Measurements from ENCODE around the gene PSMB10.
A peak's percentile ranks its signal among the peaks of the same experiment; 100 is the strongest.
"Not testable (repeated sequence)": the region's sequence is repeated elsewhere in the genome, so short reads cannot be mapped to it uniquely, and the experiment has no call there.

PSMB10 gene

GRCh38 chr16:67941469-67942199 lies 5.0 kb upstream of the PSMB10 start:
- no peak for DNase-seq

GRCh38 chr16:67940446-67941089 lies 3.9 kb upstream of the PSMB10 start:
- DNase-seq = no peak

- DNase-seq = peak in 2 of 4 experiments; percentile 14 to 36
Observed at GRCh38 chr16:67939507-67940445, 3.1 kb upstream of the PSMB10 start.

GRCh38 chr16:67937713-67938112 lies 1.1 kb upstream of the PSMB10 start:
- DNase-seq = not testable (repeated sequence)

- peak in 1 of 4 experiments; percentile 60 for DNase-seq
Observed at GRCh38 chr16:67936880-67937605, 393 bp upstream of the PSMB10 start.

- peak; percentile 61 to 91 (median 78) for DNase-seq
Observed at GRCh38 chr16:67935402-67936123, 1.1 kb downstream of the PSMB10 start.

GRCh38 chr16:67935101-67935401 lies 1.6 kb downstream of the PSMB10 start:
- DNase-seq = no peak

GRCh38 chr16:67934306-67935100 lies 2.1 kb downstream of the PSMB10 start:
- DNase-seq = no peak

GRCh38 chr16:67933805-67934204 lies 2.8 kb downstream of the PSMB10 start:
- DNase-seq = no peak

- DNase-seq = no peak
Observed at GRCh38 chr16:67932462-67932840, 4.2 kb downstream of the PSMB10 start.

- no peak for DNase-seq
Observed at GRCh38 chr16:67931712-67932461, 4.8 kb downstream of the PSMB10 start, which contains the start of gene CTRL. Gene CTRL (minus strand): TSS chr16:67931862. CDS start chr16:67931852, 10 bp downstream.

GRCh38 chr16:67930678-67931211 lies 5.9 kb downstream of the PSMB10 start:
- no peak for DNase-seq

GRCh38 chr16:67930191-67930590 lies 6.5 kb downstream of the PSMB10 start:
- no peak for DNase-seq

- DNase-seq = peak; percentile 35 to 67 (median 60)
Observed at GRCh38 chr16:67928561-67929364, 7.9 kb downstream of the PSMB10 start.

GRCh38 chr16:67928147-67928546 lies 8.5 kb downstream of the PSMB10 start:
- no peak for DNase-seq

GRCh38 chr16:67927131-67927941 lies 9.3 kb downstream of the PSMB10 start:
- no peak for DNase-seq

GRCh38 chr16:67926181-67926750 lies 10.4 kb downstream of the PSMB10 start:
- no peak for DNase-seq
